HTR-8/SVneo (cell line): ENCODE results near the gene STAT4.

ENCODE experiments used
- DNase-seq: peaks from one replicate; pipeline ENCODE4 v3.0.0; 2011; ENCODE audit warnings: low spot score, mixed read lengths; ENCODE audit not compliant: insufficient read length
- FAIRE-seq: peaks from 2 replicates; lab custom pipeline; 2011; peaks lifted over from hg19 to GRCh38; lab: Jason Lieb, UNC

STAT4 gene

GRCh38 chr2:191108331-191108730 lies 42.5 kb downstream of the STAT4 start:
- DNase-seq (no peak), FAIRE-seq (no peak)

DNA sequence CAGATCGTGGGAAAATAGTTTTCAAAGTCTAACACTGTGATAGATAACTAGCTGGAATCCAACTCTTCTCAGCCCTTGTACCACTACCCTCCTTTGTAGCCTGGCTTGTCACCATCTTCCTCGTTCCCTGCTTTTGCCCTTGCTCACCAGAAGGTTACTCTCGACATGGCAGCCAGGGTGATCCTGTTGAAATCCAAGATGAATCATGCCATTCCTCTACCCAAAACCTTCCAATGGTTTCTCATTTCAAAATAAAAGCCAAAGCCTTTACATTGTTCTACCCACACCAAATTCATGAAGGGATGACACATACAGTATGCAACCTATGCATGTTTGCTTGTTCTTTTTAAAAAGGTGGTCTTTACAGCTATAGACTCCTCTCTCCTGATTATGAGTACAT lies 45.7 kb downstream of the STAT4 start:
- FAIRE-seq (peak; percentile 57), DNase-seq (no peak)

GRCh38 chr2:191103774-191104173 lies 47.0 kb downstream of the STAT4 start:
- DNase-seq (no peak), FAIRE-seq (no peak)

DNA sequence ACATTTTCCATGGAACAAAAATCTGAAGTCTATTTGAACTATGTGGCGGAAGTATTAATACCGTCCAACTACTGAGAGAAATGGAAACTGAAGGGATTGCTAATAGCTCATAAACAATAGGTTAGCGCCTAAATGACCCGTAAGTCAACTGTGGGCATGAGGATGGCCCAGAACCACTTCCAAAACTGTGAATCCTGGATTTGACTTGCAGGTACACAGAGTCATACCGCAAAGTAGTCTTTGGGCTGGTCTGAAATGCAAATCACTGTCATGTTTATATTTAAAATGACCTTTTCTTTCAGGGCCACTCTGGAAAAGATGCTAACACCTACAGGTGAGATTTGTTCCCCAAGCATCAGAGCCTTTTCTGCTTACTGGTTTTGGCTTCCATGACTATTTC lies 50.6 kb downstream of the STAT4 start:
- no peak for FAIRE-seq
- DNase-seq = no peak

DNA sequence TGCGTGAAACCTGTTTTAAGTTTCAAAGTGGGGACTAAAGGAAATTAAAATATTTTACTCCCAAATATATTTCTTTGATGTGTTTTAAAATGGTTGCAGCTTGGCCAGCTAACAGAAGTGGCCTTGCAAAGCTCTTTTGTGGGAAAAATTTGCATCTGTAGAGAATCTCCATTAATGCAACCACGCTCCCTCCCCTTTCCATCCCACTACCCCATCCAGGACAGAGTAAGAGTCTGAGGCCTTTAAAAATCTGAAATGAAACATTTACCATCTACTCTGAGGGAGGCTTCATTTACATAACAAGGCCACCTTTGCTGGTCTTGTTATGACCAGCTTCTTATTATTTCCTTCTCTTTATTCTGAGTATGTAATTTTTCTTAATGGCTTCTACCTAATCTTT lies 63.5 kb downstream of the STAT4 start:
- DNase-seq = no peak
- FAIRE-seq = no peak

DNA sequence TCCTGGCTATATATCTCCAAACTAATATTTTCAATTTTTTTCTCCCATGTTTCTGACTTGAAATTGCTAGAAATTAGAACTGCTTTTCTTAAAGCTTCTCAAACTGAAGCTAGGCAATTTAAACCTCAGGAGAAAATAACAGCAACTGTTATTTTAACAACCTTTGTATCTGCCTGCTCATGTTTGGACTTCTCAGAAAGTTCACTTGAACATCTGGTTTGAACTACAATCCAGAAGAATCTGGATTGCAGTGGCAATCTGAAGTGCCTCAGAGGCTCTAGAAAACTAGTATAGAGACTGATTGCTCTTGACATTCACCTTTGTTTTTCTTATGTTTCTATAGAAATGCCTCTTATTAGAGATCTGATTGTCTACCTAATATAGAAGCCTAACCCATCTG lies 64.1 kb downstream of the STAT4 start:
- no peak for FAIRE-seq
- no peak for DNase-seq

- no peak for DNase-seq
- FAIRE-seq = no peak
Measured at GRCh38 chr2:191083540-191083939, 67.3 kb downstream of the STAT4 start.

- no peak for DNase-seq
- FAIRE-seq = peak; percentile 46
Measured at GRCh38 chr2:191082321-191082720, 68.5 kb downstream of the STAT4 start.

GRCh38 chr2:191081411-191082155 lies 69.2 kb downstream of the STAT4 start:
- no peak for DNase-seq
- FAIRE-seq = peak; percentile 76

GRCh38 chr2:191078165-191078867 lies 72.5 kb downstream of the STAT4 start:
- no peak for FAIRE-seq
- DNase-seq = no peak

DNA sequence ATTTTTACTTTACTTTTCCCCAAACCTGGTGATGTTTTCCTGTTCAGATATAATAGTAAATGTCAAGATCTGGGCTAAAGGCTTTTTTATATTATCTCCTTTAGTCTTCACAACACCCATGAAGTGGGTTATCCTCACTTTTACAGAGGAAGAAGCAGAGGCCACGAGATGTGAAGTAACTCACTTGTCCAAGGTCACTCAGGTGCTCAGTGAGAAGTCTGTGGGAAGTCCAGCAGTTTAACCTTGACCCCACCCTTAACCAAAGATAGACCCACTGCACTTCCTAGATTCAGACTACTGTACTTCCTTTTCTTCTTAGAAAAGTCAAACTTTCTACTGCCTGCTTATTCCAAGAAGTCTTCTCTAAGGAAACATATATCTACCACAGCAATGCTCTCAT lies 80.5 kb downstream of the STAT4 start:
- no peak for FAIRE-seq
- no peak for DNase-seq

- no peak for FAIRE-seq
- DNase-seq = no peak
Measured at GRCh38 chr2:191069606-191070005, 81.2 kb downstream of the STAT4 start.

GRCh38 chr2:191066919-191067233 lies 83.9 kb downstream of the STAT4 start:
- DNase-seq = no peak
- FAIRE-seq = no peak

GRCh38 chr2:191066197-191066918 lies 84.4 kb downstream of the STAT4 start:
- no peak for FAIRE-seq
- no peak for DNase-seq

- FAIRE-seq = no peak
- no peak for DNase-seq
Measured at GRCh38 chr2:191065785-191066184, 85.0 kb downstream of the STAT4 start.

GRCh38 chr2:191064590-191064989 lies 86.2 kb downstream of the STAT4 start:
- no peak for DNase-seq
- FAIRE-seq = no peak

DNA sequence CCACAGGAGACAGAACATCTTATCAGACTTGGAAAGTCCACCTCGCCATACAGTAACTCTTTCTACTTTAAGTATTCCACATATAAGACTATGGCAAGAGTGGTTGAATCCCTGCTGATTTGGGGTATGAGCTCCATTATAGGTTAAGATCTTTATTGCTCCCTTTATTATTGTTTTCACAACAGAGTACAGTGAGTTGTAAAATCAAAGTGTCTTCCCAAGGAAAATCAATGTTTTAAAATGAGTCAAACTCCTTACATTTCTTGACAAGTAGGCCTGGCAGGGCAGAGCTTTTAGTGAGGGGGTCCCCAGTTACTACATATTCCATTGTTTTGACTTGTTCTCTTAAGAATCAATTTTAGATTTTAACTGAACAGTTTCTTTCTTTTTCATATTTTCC lies 87.2 kb downstream of the STAT4 start:
- no peak for FAIRE-seq
- DNase-seq = no peak

GRCh38 chr2:191061381-191061980 lies 89.3 kb downstream of the STAT4 start:
- FAIRE-seq (no peak), DNase-seq (no peak)

GRCh38 chr2:191059308-191059707 lies 91.5 kb downstream of the STAT4 start:
- FAIRE-seq = no peak
- no peak for DNase-seq

DNA sequence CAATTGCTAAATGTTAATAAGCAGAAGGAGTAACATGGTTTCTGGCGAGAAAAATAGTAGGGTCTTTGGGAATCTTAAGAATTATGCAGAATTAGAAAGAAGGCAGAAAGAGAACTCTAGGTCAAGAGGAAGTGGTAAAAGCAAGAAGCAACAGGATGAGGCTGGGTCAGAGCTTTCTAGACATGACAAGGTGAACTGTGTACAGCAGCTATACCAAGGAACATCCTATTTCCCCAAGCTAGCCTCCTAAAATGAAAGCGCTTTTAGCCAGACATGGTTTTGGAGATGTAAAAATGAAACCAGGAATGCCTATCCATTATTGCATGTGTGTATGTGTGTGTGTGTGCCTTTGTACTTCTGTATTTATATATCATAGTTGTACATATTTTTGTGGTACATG lies 94.6 kb downstream of the STAT4 start:
- no peak for DNase-seq
- FAIRE-seq = no peak

GRCh38 chr2:191053256-191053655 lies 97.5 kb downstream of the STAT4 start:
- FAIRE-seq (no peak), DNase-seq (no peak)
